ENCODE measurements around the gene KRT7.
"Not testable (repeated sequence)": the region's sequence is repeated elsewhere in the genome, so short reads cannot be mapped to it uniquely, and the experiment has no call there.

Gene KRT7

GRCh38 chr12:52243856-52244614 is 11.0 kb downstream of the KRT7 start:
- peak; percentile 40 to 56 for DNase-seq (ENCODE audit: low read depth in 1 of 2, low spot score in 1 of 2)

- DNase-seq (ENCODE audit: low read depth in 1 of 2, low spot score in 1 of 2): no peak
These were observed 11.6 kb downstream of the KRT7 start for GRCh38 chr12:52244615-52244994.

DNA sequence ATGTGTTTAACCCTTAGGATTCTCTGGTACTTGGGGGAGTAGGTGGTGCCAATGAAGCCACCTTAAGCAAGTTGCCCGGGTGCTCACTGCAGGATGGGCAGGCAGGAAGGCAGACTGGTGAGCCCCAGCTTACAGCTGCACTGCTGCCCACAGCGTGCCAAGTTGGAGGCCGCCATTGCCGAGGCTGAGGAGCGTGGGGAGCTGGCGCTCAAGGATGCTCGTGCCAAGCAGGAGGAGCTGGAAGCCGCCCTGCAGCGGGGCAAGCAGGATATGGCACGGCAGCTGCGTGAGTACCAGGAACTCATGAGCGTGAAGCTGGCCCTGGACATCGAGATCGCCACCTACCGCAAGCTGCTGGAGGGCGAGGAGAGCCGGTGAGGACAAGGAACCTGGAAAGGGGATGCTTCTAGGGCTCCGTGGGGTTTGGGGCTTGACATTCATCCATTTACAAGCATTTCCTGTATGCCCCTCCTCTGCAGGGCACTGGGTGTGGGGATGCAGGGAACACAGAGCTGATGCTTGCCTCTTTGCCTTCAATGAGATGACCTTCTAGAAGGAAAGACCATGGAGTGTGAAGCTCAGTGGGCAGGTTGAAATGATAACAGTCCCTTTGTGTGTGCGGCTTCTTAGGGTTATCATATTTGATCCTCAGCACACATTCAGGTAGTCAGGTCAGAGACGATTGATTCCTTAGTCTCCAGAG is 12.4 kb downstream of the KRT7 start:
- no peak for DNase-seq (ENCODE audit: low read depth in 1 of 2, low spot score in 1 of 2)

DNA sequence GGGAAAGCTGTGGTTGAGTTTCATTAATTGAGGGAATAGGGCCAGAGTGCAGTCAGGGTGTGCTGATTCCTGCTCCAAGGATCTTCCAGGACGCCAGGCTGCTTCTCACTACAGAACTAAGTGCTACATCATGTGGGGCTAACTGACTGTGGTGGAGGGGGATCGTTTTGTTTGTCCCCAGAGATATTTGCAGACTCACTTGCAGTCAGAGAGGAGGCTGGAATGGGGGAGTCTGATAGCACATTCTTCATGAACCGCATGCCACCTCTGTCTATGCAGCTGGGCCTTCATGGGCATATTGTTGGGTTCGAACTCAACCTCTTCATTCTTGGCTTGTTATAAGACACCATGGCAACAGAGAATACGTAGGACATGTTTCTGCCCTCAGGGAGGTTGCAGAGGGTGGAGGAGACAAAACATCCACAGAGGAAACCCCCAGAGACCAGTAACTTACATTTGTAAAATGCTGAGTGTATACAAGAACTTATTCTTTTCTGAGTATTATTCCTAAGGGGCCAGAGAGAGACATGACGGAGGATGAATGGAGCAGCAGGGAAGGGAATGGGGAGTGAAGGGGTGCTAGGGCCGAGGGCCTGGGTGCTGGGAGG is 13.0 kb downstream of the KRT7 start:
- DNase-seq (ENCODE audit: low read depth in 1 of 2, low spot score in 1 of 2): no peak

DNA sequence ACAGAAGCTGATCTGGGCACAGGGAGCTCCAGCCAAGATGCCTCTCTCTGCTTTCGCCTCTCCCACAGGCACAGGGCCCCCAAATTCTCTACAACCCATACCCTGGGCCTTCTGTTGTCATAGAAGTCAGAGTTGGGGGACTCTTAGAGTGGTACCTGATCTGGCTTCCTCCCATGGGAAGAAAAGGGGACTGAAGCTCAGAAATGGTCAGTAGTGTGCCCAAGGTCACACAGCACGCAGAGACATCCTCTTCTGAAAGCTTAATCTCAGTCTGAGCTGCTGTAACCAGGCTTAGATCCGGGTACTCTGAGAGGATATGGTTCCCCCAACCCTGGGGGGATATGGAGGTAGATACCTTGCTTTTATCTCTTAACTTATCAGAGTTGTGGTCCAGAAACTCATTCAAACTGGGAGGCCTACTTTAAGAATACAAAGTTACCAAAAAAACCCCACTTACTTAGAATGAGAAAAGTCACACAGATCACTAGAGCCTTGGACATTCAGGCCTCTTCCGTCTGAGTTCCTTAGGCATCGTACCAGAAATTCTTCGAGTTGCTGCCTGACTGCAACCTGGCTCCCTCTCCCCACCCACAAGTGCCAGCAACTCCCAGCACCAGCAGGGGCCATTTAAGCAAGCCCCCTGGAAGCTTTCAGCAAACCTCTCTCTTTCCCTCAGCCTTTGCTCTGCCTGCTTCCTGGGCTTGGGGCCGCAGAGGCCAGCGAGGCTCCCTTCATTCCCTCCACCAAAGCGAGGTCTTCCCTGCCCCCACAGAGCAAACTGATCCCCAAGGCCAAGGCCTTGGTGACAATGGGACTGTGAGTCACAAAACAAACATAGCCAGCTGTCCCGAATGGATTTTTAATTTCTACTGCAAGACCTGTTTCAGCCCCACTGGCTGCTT is 13.9 kb downstream of the KRT7 start:
- no peak for DNase-seq (ENCODE audit: low read depth in 1 of 2, low spot score in 1 of 2)

DNA sequence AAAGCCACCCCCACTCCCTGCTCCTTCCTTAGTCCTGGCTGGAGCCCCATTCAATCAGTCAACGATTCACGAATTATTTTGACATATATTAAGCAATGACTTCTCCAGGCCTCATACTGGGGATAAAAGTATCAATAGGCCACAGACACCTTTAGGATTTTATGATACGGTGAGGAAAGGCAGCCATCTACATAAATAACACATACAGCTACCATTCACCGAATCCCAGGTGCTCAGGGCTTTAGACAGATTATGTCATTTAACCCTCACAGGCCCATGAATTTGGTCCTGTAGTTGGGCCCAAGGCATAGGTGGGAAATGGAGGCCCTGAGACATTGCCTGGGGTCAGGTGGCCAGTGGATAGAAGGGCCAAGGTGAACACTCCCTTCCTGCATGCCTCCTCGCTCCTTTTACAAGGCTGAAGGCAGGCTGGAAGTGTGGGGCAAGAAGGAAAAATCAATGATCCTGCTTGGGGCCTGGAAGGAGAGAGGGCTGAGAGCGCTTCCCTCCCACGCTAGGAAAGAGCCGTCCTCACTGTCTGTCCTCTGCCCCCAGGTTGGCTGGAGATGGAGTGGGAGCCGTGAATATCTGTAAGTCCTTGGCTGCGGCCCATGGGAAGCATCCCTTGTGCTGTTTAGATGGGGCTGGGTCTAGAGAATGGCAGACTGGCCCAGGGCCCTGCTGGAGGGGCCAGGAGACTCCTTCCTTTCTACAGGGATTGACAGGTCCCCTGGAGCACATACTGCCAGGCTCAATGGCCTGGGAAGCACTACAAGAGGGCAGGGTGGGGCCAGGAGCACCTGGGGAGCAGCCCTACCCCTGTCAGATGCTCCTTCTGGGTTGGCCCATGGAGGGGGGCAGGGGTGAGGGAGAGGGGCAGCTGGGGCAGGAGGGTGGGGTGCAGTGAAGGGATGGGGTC is 14.8 kb downstream of the KRT7 start:
- DNase-seq (ENCODE audit: low read depth in 1 of 2, low spot score in 1 of 2): no peak

GRCh38 chr12:52248541-52249461 is 15.8 kb downstream of the KRT7 start:
- DNase-seq (ENCODE audit: low read depth in 1 of 2, low spot score in 1 of 2): no peak

DNA sequence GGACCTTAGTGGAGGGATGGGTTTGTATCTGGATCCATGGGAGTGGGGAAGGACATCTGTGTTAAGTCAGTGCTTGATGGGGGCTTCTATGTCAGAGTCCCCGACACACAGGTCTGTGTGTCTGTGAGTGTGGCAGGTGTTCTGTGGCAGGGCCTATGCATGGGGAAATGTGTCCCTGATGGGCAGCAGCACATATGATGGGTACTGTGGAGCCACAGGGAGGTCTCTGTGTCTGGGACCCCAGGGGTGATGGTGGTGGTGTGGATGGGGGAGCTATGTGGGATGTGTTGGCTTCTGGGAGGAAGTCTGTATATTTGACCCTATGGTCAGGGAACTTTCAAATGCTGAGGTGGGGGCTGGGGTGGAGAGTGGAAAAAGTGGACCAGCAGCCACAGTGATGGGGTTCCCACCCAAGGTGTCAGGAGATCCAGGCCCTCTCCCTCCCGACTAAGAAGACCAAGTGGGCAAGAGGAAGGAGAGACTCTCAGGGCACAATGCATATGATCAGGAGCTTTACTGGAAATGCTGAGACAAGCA is 16.5 kb downstream of the KRT7 start:
- DNase-seq (ENCODE audit: low read depth in 1 of 2, low spot score in 1 of 2): no peak

DNA sequence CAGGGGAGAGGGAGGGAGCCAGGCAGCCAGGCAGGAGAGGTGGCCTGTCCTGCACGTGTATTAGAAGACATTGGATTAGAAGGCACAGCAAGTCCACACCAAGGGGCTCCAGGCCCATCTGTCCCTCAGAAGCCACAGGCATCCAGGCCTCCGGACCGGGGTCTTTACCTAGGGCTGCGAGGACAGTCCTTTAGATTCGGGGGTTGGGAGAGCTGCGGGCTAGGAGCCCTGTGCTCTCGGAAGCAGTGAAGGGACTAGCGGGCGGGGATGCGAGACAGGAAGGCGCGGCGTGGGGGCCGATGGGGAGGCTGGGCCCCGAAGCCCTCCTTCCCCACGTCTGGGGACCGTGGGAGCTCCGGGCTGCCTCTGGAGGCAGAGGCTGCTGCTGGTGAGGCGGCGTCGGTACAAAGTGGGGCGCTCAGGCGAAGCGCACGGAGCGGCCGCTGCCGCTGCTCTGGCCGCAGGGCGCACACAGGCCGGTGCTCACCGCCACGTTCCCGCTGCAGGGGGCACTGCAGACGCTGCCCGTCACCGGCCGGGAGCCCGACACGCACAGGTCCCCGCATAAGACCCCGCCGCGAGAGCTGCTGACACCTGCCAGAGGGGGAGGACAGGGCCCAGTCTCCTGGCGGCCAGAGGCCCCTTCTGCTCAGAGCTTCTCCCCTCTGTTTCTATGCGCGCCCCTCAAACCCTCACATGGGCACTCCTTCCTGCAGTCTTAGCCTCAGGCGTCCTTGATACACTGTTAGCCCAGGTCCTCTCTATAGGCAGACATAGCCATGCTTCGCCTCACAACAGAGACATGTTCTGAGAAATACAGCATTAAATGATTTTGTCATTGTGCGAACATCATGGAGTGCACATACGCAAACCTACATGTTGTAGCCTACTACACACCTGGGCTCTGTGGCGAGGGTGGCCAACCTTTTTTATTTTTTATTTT is 17.3 kb downstream of the KRT7 start:
- no peak for DNase-seq (ENCODE audit: low read depth in 1 of 2, low spot score in 1 of 2)

DNA sequence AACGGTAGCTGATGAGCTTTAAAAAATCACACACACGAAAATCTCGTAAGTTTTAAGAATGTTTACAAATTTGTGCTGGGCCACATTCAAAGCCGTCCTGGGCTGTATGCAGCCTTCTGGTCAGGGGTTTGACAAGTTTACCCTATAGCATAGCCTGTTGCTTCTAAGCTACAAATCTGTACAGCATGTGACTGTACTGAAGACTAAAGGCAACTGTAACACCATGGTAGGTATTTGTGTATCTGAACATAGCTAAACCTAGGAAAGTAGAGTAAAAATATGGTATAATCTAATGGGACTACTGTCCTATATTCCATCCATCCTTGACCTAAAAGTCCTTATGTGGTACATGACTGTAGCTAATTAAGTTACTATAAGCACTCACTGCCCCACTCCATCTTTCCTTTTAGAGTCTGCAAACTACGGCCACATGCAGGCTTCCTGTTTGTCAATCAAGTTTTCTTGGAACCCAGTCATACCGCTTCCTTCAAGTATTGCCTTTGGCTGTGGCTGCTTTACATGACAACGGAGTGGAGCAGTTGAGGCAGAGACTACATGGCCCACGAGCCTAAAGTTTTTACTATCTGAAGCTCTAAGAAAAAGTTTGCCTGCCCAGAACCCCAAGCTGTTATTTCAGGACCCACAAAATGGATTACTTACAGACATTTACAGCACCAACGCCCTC is 18.5 kb downstream of the KRT7 start:
- no peak for DNase-seq (ENCODE audit: low read depth in 1 of 2, low spot score in 1 of 2)

GRCh38 chr12:52252175-52252615 is 19.2 kb downstream of the KRT7 start:
- not testable (repeated sequence) for DNase-seq (ENCODE audit: low read depth in 1 of 2, low spot score in 1 of 2)

- no peak for DNase-seq (ENCODE audit: low read depth in 1 of 2, low spot score in 1 of 2)
These were observed 19.8 kb downstream of the KRT7 start for GRCh38 chr12:52252728-52253343.

DNA sequence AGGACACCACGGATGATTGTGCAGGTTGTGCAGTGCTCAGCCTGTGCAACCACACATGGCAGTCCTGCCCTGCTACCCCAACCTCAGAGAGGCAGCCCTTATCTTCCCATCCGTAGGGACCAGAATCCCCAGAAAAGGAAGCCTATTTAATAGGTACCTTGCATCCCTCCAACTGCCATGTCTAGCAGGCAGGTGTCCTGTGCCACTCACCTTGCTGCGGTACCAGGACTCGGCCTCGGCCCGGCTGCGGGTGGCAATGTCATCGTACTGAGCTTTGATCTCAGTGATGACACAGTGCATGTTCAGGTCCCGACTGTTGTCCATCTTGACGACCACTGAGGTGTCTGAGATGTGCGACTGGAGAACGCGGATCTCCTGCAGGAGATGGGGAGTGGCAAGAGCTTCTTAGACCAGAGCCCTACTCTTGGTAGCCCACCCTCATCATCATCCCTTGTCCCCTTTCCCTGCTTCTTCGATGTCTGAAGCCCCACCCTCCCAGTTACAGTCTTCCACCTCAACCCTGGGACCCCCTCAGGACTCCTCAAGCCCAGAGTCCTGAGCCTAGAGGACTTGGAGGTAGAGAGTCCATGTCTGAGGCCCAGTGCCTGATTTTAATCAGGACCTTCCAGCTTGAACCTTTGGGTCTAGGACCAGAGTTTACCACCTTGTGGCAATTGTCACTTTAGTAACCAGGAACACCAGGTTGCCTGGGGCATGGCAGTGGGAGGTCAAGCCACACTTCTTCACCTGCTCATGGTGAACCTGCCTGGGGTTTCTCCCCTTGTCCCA is 20.5 kb downstream of the KRT7 start:
- no peak for DNase-seq (ENCODE audit: low read depth in 1 of 2, low spot score in 1 of 2)

- no peak for DNase-seq (ENCODE audit: low read depth in 1 of 2, low spot score in 1 of 2)
These were observed 21.3 kb downstream of the KRT7 start for GRCh38 chr12:52254180-52254964.
